GM12872 (cell line): Measurements from ENCODE around the gene FAM163B.

ENCODE experiments used
- TF ChIP-seq, protein P1 (sequence below): IDR thresholded peaks from 3 replicates; pipeline ENCODE4 v1.5.1; 2011; ENCODE audit warnings: low read depth, mild to moderate bottlenecking, low read length, moderate library complexity; ENCODE audit not compliant: insufficient read depth

FAM163B gene

GRCh38 chr9:133650026-133650425 is 40.8 kb upstream of the FAM163B start:
- TF ChIP-seq, protein P1, sequence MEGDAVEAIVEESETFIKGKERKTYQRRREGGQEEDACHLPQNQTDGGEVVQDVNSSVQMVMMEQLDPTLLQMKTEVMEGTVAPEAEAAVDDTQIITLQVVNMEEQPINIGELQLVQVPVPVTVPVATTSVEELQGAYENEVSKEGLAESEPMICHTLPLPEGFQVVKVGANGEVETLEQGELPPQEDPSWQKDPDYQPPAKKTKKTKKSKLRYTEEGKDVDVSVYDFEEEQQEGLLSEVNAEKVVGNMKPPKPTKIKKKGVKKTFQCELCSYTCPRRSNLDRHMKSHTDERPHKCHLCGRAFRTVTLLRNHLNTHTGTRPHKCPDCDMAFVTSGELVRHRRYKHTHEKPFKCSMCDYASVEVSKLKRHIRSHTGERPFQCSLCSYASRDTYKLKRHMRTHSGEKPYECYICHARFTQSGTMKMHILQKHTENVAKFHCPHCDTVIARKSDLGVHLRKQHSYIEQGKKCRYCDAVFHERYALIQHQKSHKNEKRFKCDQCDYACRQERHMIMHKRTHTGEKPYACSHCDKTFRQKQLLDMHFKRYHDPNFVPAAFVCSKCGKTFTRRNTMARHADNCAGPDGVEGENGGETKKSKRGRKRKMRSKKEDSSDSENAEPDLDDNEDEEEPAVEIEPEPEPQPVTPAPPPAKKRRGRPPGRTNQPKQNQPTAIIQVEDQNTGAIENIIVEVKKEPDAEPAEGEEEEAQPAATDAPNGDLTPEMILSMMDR = no peak

GRCh38 chr9:133649194-133649593 is 40.0 kb upstream of the FAM163B start:
- TF ChIP-seq, protein P1 = no peak

DNA sequence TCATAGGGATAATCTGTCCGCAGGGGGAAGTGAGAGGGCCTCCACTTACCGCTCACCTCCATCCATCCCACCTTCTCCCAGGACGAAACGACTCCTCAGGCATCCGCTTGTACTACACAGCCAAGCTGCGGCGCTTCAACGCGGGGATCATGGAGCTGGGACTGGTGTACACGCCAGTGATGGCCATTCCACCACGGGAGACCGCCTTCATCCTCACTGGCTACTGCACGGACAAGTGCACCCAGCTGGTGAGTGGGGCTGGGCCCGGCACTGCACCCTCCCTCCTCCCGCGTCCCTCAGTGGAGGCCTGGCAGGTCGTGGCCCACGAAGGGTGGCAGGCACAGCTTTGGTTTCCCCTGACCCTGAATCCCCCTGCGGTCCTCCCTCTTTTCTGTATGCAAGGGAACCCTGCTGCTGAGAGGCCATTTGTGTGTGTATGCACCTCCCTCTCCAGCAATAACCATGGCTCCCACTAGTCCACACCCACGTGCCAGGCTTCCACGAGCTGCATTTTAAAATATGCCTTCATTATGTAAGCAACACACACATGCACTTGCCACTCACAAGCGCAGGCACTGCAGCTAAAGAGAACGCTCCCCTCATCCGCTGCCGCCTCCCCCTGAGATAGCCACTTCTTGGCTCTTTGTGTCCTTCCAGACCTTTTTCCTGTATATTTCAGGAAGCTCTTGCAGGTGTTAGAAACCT is 38.7 kb upstream of the FAM163B start:
- TF ChIP-seq, protein P1 = no peak

DNA sequence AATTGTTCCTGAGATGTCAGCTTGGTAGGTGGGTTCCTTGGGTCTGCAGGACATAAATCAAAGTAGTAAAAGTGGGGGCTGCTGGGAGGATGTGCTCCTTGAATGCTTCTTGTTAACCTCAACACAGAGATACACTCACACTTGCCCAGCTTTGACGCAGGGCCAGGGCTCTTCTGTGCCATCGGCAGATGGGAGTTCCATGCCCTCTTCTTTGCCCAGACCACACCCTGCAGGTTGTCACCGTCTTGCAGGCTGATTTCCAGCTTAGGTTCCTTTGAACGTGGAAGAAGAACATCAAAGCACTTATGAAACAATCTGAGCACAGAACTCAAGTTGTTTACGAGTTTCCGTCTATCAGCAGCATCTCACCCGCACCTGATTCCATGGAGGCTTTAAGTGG is 38.0 kb upstream of the FAM163B start:
- TF ChIP-seq, protein P1 = no peak

DNA sequence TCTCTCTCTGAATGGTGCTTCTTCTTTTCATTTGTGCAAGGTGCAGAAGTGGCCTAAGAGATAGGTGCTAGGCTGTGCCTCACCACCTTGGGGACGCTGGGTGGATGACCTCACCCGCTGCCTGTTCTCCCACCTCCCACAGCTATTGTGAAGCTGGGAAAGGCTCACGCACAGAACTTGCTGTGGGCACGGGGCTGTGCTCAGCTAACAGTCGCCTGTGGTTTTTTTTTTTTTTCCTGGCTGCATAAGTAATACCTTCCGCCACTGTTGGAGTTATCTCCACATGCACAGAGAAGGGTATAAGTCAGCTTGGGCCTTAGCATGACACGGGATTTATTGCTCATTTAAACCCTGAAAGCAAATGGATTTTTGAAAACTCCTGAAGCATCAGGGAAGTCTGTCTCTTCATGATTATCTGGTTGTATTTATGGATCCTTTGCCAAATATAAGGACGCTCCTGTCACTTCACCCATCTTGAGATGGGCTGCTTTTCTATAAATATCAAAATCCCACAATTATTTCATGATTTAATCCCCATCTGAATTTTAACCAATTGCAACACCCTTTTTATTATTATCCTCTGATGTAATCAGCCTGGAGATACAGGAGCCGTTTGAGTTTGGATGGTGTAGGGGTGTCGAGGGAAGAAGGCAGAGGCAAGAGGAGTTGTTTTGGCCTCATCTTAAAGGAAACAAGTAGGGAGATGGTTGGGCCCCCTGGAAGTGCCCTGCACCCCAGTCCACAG is 36.0 kb upstream of the FAM163B start:
- TF ChIP-seq, protein P1 = no peak

DNA sequence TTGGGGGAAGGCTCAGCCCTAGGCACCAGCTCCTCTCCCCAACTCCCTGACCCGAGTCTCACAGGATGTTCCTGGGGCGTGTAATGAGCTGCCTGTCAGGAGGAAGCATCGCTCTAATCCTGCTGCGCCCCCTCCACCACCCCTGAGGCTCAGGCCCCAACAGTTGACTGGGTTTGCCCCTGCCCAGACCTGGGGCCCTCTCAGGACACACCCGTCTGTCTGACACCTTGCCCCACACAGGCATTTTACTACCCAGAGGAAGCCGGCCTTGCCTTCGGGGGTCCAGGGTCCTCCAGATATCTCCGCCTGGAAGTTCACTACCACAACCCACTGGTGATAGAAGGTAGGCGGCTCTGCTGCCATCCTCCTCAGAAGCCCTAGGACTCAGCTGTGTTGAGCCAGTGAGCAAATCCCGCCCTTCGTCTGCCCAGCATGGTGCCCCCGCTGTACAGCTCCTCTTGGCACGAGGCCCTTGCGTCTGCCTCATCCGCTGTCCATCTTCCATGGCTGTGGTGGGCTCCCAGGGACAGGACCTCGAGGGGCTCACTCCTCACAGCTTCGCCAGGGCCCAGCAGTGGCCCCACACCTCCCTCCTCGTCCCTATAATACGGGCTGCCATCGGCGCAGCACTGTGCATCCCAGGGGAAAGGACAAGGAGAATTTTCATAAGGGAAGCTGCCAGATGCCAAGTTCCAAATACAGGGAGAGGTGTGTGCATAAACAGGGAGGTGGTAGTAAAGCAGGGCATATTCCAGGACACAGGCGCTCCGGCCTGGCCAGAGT is 35.0 kb upstream of the FAM163B start:
- TF ChIP-seq, protein P1 = no peak

- TF ChIP-seq, protein P1 = no peak
Observed at GRCh38 chr9:133643362-133643755, 34.2 kb upstream of the FAM163B start.
